Ramos (cell line): ENCODE data around the gene SMIM28.
"Not testable (repeated sequence)": the region's sequence is repeated elsewhere in the genome, so short reads cannot be mapped to it uniquely, and the experiment has no call there.

Source experiments
- in situ Hi-C: fragments of 300-500 bp; cut with MboI; formaldehyde crosslinking; loops from one replicate; pipeline ENCODE4 v1.14.3; 2022; ENCODE audit warnings: low sequenced_read_pairs; ENCODE audit not compliant: unreplicated experiment

Gene SMIM28

GRCh38 chr6:138403801-138404665 is 26.3 kb downstream of the SMIM28 start, which contains the start of gene HEBP2:
Gene HEBP2, plus strand, starts transcription at chr6:138404223. Its CDS starts 273 bp downstream, at chr6:138404496.
- in situ Hi-C loops, result no loop called here

- in situ Hi-C loops, result no loop called here
These were observed 27.1 kb downstream of the SMIM28 start for GRCh38 chr6:138404666-138405337.

GRCh38 chr6:138405816-138406413 is 28.2 kb downstream of the SMIM28 start:
- in situ Hi-C loops, result no loop called here

- in situ Hi-C loops, result no loop called here
These were observed 28.7 kb downstream of the SMIM28 start for GRCh38 chr6:138406443-138406842.

- in situ Hi-C loops, result no loop called here
These were observed 32.5 kb downstream of the SMIM28 start for GRCh38 chr6:138410048-138410735.

GRCh38 chr6:138410972-138411880 is 33.5 kb downstream of the SMIM28 start:
- in situ Hi-C loops, result no loop called here

- in situ Hi-C loops, result no loop called here
These were observed 37.4 kb downstream of the SMIM28 start for GRCh38 chr6:138415125-138415524.

GRCh38 chr6:138416206-138416605 is 38.5 kb downstream of the SMIM28 start:
- in situ Hi-C loops, result no loop called here

- in situ Hi-C loops, result no loop called here
These were observed 39.9 kb downstream of the SMIM28 start for GRCh38 chr6:138417493-138418117.

GRCh38 chr6:138418118-138418742 is 40.5 kb downstream of the SMIM28 start:
- in situ Hi-C loops, result no loop called here

- in situ Hi-C loops, result no loop called here
These were observed 42.1 kb downstream of the SMIM28 start for GRCh38 chr6:138419766-138420165.

- in situ Hi-C loops, result no loop called here
These were observed 42.7 kb downstream of the SMIM28 start for GRCh38 chr6:138420356-138420755.

- in situ Hi-C loops, result no loop called here
These were observed 43.4 kb downstream of the SMIM28 start for GRCh38 chr6:138421089-138421488.

GRCh38 chr6:138421608-138422007 is 43.9 kb downstream of the SMIM28 start:
- in situ Hi-C loops, result no loop called here

- in situ Hi-C loops, result no loop called here
These were observed 45.2 kb downstream of the SMIM28 start for GRCh38 chr6:138422861-138423260.

- in situ Hi-C loops, result no loop called here
These were observed 46.5 kb downstream of the SMIM28 start for GRCh38 chr6:138424004-138424904.

- in situ Hi-C loops, result not testable (repeated sequence)
These were observed 47.6 kb downstream of the SMIM28 start for GRCh38 chr6:138425256-138425655.
